ENCODE results near the gene LRCH1. TPM values are rescaled to one million over a fixed set of nuclear protein-coding genes. Genes with fewer than 3 reads are reported as not detected.

Gene LRCH1
- total RNA-seq, 2 donors from 2014 or later: 22.5 to 31.4 TPM

DNA sequence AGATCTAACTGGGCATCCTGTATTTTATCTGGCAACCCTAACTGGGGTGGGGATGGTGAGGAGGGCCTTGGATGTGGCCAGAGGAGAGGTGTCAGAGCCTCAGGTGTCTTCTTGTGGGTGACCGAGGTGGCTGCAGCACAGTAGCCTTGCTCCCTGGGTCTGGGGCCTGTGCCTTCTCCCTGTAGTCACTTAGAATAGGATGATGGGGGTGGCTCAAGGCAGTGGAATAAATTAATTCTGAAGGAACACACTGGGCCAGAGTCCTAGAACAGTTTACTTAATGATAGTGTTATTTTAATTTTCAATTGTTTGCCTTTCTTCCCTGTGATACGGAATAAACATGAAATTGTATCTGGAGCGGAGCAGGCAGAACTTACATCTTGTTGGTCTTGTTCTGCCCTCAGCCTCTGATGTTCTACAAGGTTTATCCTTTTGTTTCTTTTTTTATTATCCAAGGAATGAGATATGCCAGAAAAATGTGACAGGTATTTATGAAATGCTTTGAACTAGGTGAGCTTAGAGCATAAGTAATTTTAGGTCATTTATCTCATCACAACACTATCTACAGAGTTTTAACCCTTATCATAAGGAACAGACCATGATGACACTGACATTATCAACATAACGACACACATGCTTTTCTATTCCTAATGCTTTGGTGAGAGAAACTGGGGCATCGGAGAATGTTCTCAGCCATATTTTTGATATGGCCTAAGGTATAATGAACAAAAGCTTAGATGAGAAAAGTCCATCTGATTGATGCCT is 51.4 kb downstream of the LRCH1 start:
- intact Hi-C loops (cut with DNase I): loop anchor here in 1 of 2 donors (10.0 kb wide), 1 partner anchor 80 kb away; no protein-coding TSS in a partner anchor

DNA sequence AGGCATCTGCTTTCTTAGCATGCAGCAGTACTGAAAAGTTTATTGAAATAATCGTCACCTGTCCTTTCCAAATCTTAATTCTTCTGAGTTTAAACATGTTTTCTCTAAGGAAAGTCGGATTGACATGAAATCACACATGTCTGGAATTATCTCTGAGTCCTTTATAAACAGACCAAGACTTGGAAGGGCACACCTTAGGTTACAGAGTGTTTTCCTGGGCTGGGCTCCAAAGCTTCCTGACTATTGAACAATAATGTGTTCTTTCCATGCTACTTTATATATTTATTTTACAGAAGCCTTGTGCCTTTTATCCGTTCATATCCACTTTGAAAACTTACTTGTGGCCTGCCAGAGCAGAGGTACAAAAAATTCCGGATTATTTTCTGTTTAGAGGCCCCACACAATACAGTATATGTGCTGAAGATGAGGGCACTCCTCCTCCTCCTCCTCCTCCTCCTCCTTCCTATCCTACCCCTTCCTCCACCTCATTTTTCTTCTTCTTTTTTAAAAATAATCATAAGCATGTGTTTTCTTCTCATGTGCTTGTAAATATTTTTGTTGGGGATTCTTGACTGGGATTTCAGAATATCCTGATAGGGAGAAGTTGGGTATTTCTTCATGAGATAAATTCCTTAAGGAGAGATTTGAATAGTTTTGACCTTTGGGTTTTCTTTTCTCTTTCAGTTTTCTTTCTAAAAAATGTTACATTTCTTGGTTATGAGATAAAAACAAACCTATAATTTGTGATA is 52.3 kb downstream of the LRCH1 start:
- intact Hi-C loops (cut with DNase I): loop anchor here in 1 of 2 donors (10.0 kb wide), 1 partner anchor 80 kb away; no protein-coding TSS in a partner anchor
- DNase-seq (ENCODE audit: low spot score): no peak

More for the DNA sequence above, 51.4 kb downstream of the LRCH1 start:
- no peak for DNase-seq (ENCODE audit: low spot score)

DNA sequence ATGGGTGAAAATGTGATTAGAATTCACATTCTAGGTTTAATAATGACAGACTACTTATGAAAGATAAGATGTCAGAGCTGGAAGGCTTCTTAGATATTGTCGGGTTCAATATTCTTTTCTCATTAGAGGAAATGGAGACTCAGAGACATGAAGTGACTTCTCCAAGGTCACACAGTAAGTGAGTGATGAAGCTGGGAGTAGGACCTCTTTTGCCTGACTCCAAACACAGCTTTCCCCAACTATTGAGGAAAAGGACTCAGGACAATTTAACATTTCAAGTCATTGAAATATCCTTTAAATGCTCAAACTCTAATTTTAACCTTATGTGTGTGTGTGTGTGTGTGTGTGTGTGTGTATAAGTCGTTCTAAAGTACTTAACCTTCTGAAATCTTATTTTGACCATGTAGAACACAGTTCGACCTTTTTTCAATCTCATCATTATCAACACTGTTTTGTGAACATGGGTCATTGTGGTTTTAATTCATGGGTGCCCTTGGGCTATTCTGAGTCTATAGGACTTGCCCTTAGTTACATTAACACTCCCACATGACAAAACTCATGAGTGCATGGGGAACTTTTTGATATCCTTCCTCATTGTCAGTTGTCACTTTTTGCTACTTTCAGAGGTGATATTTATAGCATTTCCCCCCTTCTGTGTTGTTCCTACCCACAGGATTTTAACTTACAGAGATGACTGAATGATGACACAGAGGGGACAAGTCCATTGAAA is 53.0 kb downstream of the LRCH1 start:
- DNase-seq (ENCODE audit: low spot score): no peak
- intact Hi-C loops (cut with DNase I): loop anchor here in 1 of 2 donors (10.0 kb wide), 1 partner anchor 79 kb away; no protein-coding TSS in a partner anchor

DNA sequence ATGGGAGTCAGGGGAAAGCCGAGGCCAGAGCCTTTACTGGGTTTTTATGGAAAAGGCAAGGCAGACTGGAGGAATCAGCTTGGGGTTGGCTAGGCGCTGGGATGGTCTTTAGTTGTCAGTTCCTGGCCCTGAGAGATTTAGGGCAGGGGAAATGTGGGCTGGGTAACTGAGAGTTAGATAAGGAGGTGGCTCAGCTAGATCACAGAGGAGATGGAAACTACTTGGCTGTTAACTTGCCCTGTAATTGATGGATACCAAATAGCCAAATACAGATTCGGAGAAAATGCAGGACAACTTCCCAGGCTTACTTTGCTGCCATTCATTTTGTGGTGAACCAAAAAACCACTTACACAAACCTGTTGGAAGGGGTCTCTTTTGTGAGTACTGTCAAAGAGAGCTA is 54.0 kb downstream of the LRCH1 start:
- intact Hi-C loops (cut with DNase I): loop anchor here in 1 of 2 donors (10.0 kb wide), 1 partner anchor 78 kb away; no protein-coding TSS in a partner anchor
- DNase-seq (ENCODE audit: low spot score): no peak

DNA sequence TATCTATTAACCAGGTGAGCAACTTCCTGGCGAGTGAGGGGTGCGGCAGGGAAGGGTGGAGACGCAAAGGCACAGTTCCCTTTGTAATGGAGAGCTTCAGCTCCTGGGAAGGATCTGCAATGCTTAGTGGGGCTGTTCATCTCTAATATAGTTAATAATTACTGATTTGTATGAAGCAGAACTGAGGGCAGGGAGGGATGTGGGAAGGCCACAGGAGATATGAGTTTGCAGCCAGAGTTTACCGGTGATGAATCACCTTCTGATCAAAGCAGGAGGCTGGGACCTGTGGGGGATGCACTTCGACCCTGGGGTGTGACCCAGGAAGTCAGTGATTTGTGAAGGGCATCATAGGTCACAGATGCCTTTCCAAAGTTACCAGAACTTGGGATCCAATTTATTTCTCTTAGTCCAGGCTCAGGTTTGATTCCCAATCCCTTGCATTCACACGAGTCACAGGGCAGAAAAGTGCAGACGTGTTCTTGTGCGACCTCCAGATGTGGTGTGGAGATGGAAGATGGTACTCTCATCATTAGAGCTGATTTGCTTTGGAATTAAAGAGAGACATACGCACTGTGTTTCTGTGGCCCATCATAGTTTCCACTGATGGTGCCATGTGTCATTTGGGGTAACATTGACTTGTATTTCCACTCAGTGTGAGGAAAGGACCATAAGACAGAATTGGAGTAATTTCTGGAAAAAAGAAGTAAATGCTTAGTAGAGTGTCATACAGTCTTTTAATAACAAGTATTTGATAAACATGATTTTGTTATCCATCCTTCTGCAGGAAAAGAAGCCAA is 55.0 kb downstream of the LRCH1 start:
- intact Hi-C loops (cut with DNase I): loop anchor here in 1 of 2 donors (10.0 kb wide), 1 partner anchor 77 kb away; no protein-coding TSS in a partner anchor
- DNase-seq (ENCODE audit: low spot score): no peak

- no peak for DNase-seq (ENCODE audit: low spot score)
Observed at GRCh38 chr13:46609052-46609451, 56.1 kb downstream of the LRCH1 start.

DNA sequence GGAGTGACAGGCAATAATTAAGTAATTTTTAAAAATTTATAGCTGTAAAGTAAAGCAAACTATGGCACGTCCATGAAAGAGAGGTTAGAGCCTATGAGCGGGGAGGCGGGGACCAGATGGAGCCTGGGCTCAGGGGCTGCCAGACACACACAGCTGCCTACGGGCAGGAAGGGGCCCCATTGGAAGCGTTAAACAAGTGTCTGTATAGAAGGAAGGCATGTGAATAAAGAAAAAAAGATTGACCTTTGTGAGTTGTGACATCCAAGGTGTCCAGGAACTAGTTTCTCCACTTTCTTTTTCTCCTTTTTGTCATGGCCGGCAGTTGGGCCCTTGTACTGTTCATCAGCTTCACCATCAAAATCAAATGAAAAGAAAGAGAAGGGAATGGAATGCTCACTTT is 56.8 kb downstream of the LRCH1 start:
- no peak for DNase-seq (ENCODE audit: low spot score)
- intact Hi-C loops (cut with DNase I): loop anchor here in 1 of 2 donors (10.0 kb wide), 1 partner anchor 75 kb away; no protein-coding TSS in a partner anchor

More at GRCh38 chr13:46609052-46609451, 56.1 kb downstream of the LRCH1 start:
- intact Hi-C loops (cut with DNase I): loop anchor here in 1 of 2 donors (10.0 kb wide), 1 partner anchor 76 kb away; no protein-coding TSS in a partner anchor

DNA sequence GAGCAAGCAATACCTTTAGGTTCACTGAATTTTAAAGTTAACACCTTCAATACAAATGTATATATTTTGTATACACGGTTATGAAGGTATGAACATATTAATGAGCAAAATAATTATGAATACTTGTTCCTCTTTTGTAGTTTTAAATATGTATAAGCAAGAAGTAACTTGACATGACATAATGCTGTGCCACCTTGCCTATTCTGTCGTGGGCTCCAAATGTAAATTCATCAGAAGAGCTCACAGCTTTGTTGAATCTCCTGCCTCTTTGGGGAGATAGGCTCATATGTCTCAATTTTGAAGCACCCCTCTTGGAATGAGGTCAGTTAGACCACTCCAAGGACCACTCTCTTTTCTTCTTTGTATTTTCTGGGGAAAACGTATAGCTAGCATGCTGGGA is 59.3 kb downstream of the LRCH1 start:
- no peak for DNase-seq (ENCODE audit: low spot score)
- intact Hi-C loops (cut with DNase I): no loop called here

GRCh38 chr13:46613409-46614049 is 60.6 kb downstream of the LRCH1 start:
- intact Hi-C loops (cut with DNase I): no loop called here
- no peak for DNase-seq (ENCODE audit: low spot score)

DNA sequence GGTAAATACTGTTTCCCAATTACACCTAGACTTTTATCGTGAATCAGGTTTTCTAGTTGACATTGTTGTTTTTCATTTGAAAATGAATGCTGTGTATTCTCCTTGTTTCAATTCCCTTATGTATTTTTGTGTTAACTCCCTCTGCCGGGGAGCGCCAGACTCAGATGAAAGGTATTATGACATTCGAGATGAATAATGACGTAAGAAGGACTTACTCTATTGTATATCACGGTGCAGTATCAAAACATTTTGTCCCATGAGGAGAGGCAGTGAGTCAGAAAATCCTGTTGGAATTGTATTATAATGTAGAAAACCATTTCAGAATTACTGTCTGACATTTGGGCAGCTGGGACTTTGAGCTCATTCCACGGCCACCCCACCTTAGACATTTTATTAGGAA is 61.6 kb downstream of the LRCH1 start:
- DNase-seq (ENCODE audit: low spot score): no peak
- intact Hi-C loops (cut with DNase I): no loop called here

DNA sequence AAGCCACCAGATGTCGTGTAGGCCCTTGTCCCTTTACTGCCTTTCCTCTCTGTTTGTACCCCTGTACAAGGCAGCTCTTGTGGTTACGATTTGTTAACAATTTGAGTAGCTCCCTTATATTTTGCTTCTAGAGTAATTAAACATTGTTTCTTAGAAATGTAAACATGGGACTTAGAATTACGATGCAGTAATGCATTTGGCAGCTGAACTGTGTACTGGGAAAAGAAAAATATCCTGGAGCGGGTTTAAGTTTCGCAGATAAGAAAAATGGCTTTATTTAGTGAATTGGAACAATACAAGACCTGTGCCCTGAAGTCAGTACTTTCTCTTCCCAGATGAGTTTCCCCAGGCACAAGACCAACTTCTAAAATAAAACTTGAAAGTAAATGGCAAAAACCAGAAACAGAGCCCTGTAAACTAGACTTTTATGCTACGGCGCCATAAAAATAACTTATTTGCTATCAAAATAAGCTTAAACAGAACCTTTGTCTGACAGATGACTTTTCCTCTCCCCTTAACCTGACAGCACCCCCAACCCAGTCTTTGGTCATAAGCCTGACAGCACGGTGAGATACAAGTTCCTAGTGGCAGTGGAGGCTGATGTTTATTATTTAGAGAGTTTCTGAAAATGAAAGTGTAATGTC is 63.0 kb downstream of the LRCH1 start:
- intact Hi-C loops (cut with DNase I): no loop called here
- no peak for DNase-seq (ENCODE audit: low spot score)

DNA sequence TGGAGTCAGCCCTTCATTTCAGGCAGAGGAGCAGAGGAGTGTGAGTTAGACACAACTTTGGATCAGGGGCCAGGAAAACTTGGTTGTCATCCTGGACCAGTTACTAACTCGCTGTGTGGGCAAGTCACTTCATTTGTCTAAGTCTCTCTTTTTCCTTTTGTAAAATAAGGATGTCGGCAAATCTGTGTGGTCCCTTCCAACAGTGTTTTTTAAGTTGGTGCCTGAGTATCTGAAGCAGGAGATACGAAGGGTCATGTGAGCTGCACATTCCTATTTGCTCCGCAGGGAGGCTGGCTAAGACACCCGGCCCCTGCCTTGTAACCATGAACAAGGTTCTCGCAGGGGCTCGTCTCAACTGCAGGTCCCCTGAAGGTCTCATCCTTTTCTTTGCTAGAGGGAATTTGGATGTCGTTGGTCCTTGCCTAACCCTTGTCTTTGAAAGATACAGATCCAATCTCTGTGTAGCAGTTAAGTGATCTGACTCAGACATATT is 64.3 kb downstream of the LRCH1 start:
- no peak for DNase-seq (ENCODE audit: low spot score)
- intact Hi-C loops (cut with DNase I): no loop called here

GRCh38 chr13:46617885-46618284 is 64.9 kb downstream of the LRCH1 start:
- DNase-seq (ENCODE audit: low spot score): no peak
- intact Hi-C loops (cut with DNase I): no loop called here

GRCh38 chr13:46618694-46619254 is 65.8 kb downstream of the LRCH1 start:
- DNase-seq (ENCODE audit: low spot score): no peak
- intact Hi-C loops (cut with DNase I): no loop called here

GRCh38 chr13:46620029-46620428 is 67.1 kb downstream of the LRCH1 start:
- intact Hi-C loops (cut with DNase I): no loop called here

DNA sequence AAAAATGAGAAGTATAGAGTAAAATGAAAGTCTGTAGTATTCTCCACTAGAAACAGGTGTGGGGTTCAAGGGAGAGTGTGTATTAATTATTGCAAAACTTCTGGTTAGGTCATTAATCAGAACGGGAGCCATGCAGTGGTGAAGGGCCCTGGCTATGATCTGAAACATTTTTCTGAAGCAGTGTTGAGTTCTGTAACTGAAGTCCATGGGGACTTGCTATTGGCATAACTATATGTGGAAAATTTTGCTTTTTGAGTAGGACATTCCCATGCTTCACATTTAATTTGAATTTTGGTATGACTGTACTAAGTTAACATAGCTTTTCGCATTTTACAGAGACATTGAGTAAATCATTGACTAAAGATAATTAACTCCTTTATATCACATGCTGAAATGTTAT is 67.5 kb downstream of the LRCH1 start:
- intact Hi-C loops (cut with DNase I): no loop called here
- DNase-seq (ENCODE audit: low spot score): no peak

More at GRCh38 chr13:46620029-46620428, 67.1 kb downstream of the LRCH1 start:
- no peak for DNase-seq (ENCODE audit: low spot score)

GRCh38 chr13:46621133-46621532 is 68.2 kb downstream of the LRCH1 start:
- no peak for DNase-seq (ENCODE audit: low spot score)
- intact Hi-C loops (cut with DNase I): no loop called here

All from posterior vena cava (tissue), 2 donors.